ENCODE results near the gene SEMA3F. TPM values are rescaled to one million over a fixed set of nuclear protein-coding genes. Genes with fewer than 3 reads are reported as not detected.

SEMA3F gene
- total RNA-seq, 1 experiment from 2014 or later: 69.6 TPM

GRCh38 chr3:50138266-50139200 is 16.6 kb upstream of the SEMA3F start:
- Histone ChIP-seq H3K4me1 (ENCODE audit: control insufficient read depth, insufficient read depth, low read length) (peaks cover 25% of the 10 kb centered on the region), H3K27me3 (ENCODE audit: control insufficient read depth, insufficient read depth, low read length) (no peaks in the 10 kb centered on the region), H3K27ac (ENCODE audit: low read length) (no peak overlapping the region), H3K36me3 (ENCODE audit: control insufficient read depth, insufficient read depth, low read length) (no peaks in the 10 kb centered on the region), H3K4me3 (ENCODE audit: low read depth in 2 of 2, low read length in 2 of 2) (no peak overlapping the region), H3K9me3 (ENCODE audit: control insufficient read depth, insufficient read depth, low read depth, low read length) (no peaks in the 10 kb centered on the region)
- no TSS peak for BruUV-seq (replicated peaks)
- ChIA-PET POLR2A (no interaction called here), CTCF (no interaction called here)
- TF ChIP-seq CTCF (IDR thresholded peaks at IDR 0.05) (no peak), REST (IDR thresholded peaks at IDR 0.05; ENCODE audit: insufficient read depth in 1 of 2, low read depth in 2 of 2, low read length in 1 of 2) (no peak), POLR2AphosphoS5 (IDR thresholded peaks at IDR 0.05; ENCODE audit: low read depth, low read length) (no peak), TCF7L2 (IDR thresholded peaks at IDR 0.05; ENCODE audit: low read depth, low read length) (no peak)
- in situ Hi-C loops (cut with HindIII; ENCODE audit: low pct_unique_long_range_greater_than_20kb, low sequenced_read_pairs): no loop called here
- no peak for ATAC-seq
- intact Hi-C loops (cut with micrococcal nuclease; ENCODE audit: unreplicated experiment): no loop called here
- DNase-seq (ENCODE audit: low read depth, low spot score): no peak

GRCh38 chr3:50139308-50139707 is 15.8 kb upstream of the SEMA3F start:
- TF ChIP-seq REST (IDR thresholded peaks at IDR 0.05; ENCODE audit: insufficient read depth in 1 of 2, low read depth in 2 of 2, low read length in 1 of 2): no peak
- TF ChIP-seq CTCF (IDR thresholded peaks at IDR 0.05): no peak
- no peak for TF ChIP-seq SIN3A (IDR thresholded peaks at IDR 0.05; ENCODE audit: borderline replicate concordance, insufficient read depth, low read depth, low read length)
- no peak for TF ChIP-seq POLR2AphosphoS5 (IDR thresholded peaks at IDR 0.05; ENCODE audit: low read depth, low read length)
- TF ChIP-seq TCF7L2 (IDR thresholded peaks at IDR 0.05; ENCODE audit: low read depth, low read length): no peak
- in situ Hi-C loops (cut with HindIII; ENCODE audit: low pct_unique_long_range_greater_than_20kb, low sequenced_read_pairs): no loop called here
- Histone ChIP-seq H3K4me3 (ENCODE audit: low read depth in 2 of 2, low read length in 2 of 2) (no peak overlapping the region), H3K36me3 (ENCODE audit: control insufficient read depth, insufficient read depth, low read length) (no peaks in the 10 kb centered on the region), H3K27me3 (ENCODE audit: control insufficient read depth, insufficient read depth, low read length) (no peaks in the 10 kb centered on the region), H3K9me3 (ENCODE audit: control insufficient read depth, insufficient read depth, low read depth, low read length) (no peaks in the 10 kb centered on the region), H3K4me1 (ENCODE audit: control insufficient read depth, insufficient read depth, low read length) (peaks cover 25% of the 10 kb centered on the region), H3K27ac (ENCODE audit: low read length) (no peak overlapping the region)
- POLR2A ChIA-PET: interaction anchor here (0.5 kb wide), 1 partner anchor 754 kb away, joined by 3 read pairs; no protein-coding TSS in a partner anchor
- CTCF ChIA-PET: no interaction called here
- ATAC-seq (no peak), DNase-seq (ENCODE audit: low read depth, low spot score) (no peak)
- BruUV-seq (replicated peaks): no TSS peak
- intact Hi-C loops (cut with micrococcal nuclease; ENCODE audit: unreplicated experiment): no loop called here
